GM12865 (cell line): Measurements from ENCODE around the gene STING1.

Source experiments
- DNase-seq: peaks from one replicate; pipeline ENCODE4 v3.0.0; 2010; ENCODE audit warnings: low read depth
- H3K4me3 ChIP-seq: 2 replicates; pipeline ENCODE4 v1.5.1; 2011; ENCODE audit warnings: mild to moderate bottlenecking, low read depth, low read length, control low read depth
- CTCF ChIP-seq: IDR thresholded peaks from 2 replicates; pipeline ENCODE4 v1.5.1; 2011; ENCODE audit warnings: low read length, control low read depth, low read depth, inconsistent platforms; ENCODE audit not compliant: insufficient read depth; ENCODE audit errors: missing control alignments

STING1 gene

GRCh38 chr5:139475865-139476617 lies 6.5 kb downstream of the STING1 start:
- no peak for TF ChIP-seq CTCF
- H3K4me3 ChIP-seq, result no peak overlapping the region
- no peak for DNase-seq

GRCh38 chr5:139474890-139475791 lies 7.4 kb downstream of the STING1 start:
- no peak overlapping the region for H3K4me3 ChIP-seq
- TF ChIP-seq CTCF, result no peak

GRCh38 chr5:139473565-139473964 lies 9.0 kb downstream of the STING1 start:
- peak; percentile 28 for DNase-seq
- no peak overlapping the region for H3K4me3 ChIP-seq
- no peak for TF ChIP-seq CTCF

More at GRCh38 chr5:139474890-139475791, 7.4 kb downstream of the STING1 start:
- no peak for DNase-seq

- TF ChIP-seq CTCF, result no peak
- H3K4me3 ChIP-seq, result no peak overlapping the region
- no peak for DNase-seq
These were observed 9.5 kb downstream of the STING1 start for GRCh38 chr5:139473105-139473504.

- H3K4me3 ChIP-seq, result no peak overlapping the region
- TF ChIP-seq CTCF, result no peak
- DNase-seq, result no peak
These were observed 10.1 kb downstream of the STING1 start for GRCh38 chr5:139472386-139473030.

- no peak for TF ChIP-seq CTCF
- no peak within 1 kb of the TSS for H3K4me3 ChIP-seq
- DNase-seq, result no peak
These were observed 11.7 kb downstream of the STING1 start, which contains the start of gene SMIM33 for GRCh38 chr5:139470821-139471300. SMIM33 (plus strand) TSS chr5:139471004; CDS start chr5:139471122, 118 bp downstream.
